ENCODE measurements around the gene PLXNA4. TPM values are rescaled to one million over a fixed set of nuclear protein-coding genes. Genes with fewer than 3 reads are reported as not detected.

The PLXNA4 gene
- total RNA-seq, 2 donors from 2014 or later: 0.41 to 2.8 TPM

- H3K4me3 ChIP-seq: no peak overlapping the region
- TF ChIP-seq CTCF (IDR thresholded peaks at IDR 0.05): no peak
- no peak for TF ChIP-seq POLR2A (IDR thresholded peaks at IDR 0.05)
- no peak for TF ChIP-seq POLR2AphosphoS5 (IDR thresholded peaks at IDR 0.05)
- no peak for DNase-seq (ENCODE audit: low spot score)
- 94% methylated on average over 4 of the region's 4 CpGs for WGBS
- H3K27me3 ChIP-seq (replicated peaks; ENCODE audit: insufficient read depth): no peaks in the 10 kb centered on the region
- no peaks in the 10 kb centered on the region for H3K4me1 ChIP-seq (replicated peaks)
- H3K27ac ChIP-seq: no peak overlapping the region
- intact Hi-C loops (cut with DNase I): no loop called here
- H3K9me3 ChIP-seq: no peaks in the 10 kb centered on the region
- H3K36me3 ChIP-seq: no peaks in the 10 kb centered on the region
These were observed 44.0 kb downstream of the PLXNA4 start for GRCh38 chr7:132532281-132532680.

GRCh38 chr7:132531562-132531961, 44.7 kb downstream of the PLXNA4 start:
- Histone ChIP-seq H3K9me3 (no peaks in the 10 kb centered on the region), H3K36me3 (no peaks in the 10 kb centered on the region), H3K27me3 (replicated peaks; ENCODE audit: insufficient read depth) (no peaks in the 10 kb centered on the region), H3K4me1 (replicated peaks) (no peaks in the 10 kb centered on the region), H3K4me3 (no peak overlapping the region), H3K27ac (no peak overlapping the region)
- intact Hi-C loops (cut with DNase I): no loop called here
- DNase-seq (ENCODE audit: low spot score): no peak
- TF ChIP-seq CTCF (IDR thresholded peaks at IDR 0.05) (no peak), POLR2A (IDR thresholded peaks at IDR 0.05) (no peak), POLR2AphosphoS5 (IDR thresholded peaks at IDR 0.05) (no peak)
- WGBS: 84% methylated on average over 5 of the region's 5 CpGs

- no peaks in the 10 kb centered on the region for H3K4me1 ChIP-seq (replicated peaks)
- no peak overlapping the region for H3K27ac ChIP-seq
- H3K9me3 ChIP-seq: no peaks in the 10 kb centered on the region
- no peaks in the 10 kb centered on the region for H3K36me3 ChIP-seq
- intact Hi-C loops (cut with DNase I): no loop called here
- no peak overlapping the region for H3K4me3 ChIP-seq
- TF ChIP-seq CTCF (IDR thresholded peaks at IDR 0.05) (no peak), POLR2AphosphoS5 (IDR thresholded peaks at IDR 0.05) (no peak), POLR2A (IDR thresholded peaks at IDR 0.05) (no peak)
- DNase-seq (ENCODE audit: low spot score): no peak
- no peaks in the 10 kb centered on the region for H3K27me3 ChIP-seq (replicated peaks; ENCODE audit: insufficient read depth)
- 92% methylated on average over 3 of the region's 3 CpGs for WGBS
These were observed 47.6 kb downstream of the PLXNA4 start for GRCh38 chr7:132528695-132529094.

GRCh38 chr7:132527467-132528410, 48.5 kb downstream of the PLXNA4 start:
- 88% methylated on average over 17 of the region's 17 CpGs for WGBS
- H3K36me3 ChIP-seq: no peaks in the 10 kb centered on the region
- intact Hi-C loops (cut with DNase I): no loop called here

More at GRCh38 chr7:132527467-132528410, 48.5 kb downstream of the PLXNA4 start:
- DNase-seq (ENCODE audit: low spot score): no peak
- Histone ChIP-seq H3K27ac (no peak overlapping the region), H3K4me3 (no peak overlapping the region), H3K27me3 (replicated peaks; ENCODE audit: insufficient read depth) (no peaks in the 10 kb centered on the region), H3K9me3 (no peaks in the 10 kb centered on the region), H3K4me1 (replicated peaks) (no peaks in the 10 kb centered on the region)
- TF ChIP-seq CTCF (IDR thresholded peaks at IDR 0.05) (no peak), POLR2A (IDR thresholded peaks at IDR 0.05) (no peak), POLR2AphosphoS5 (IDR thresholded peaks at IDR 0.05) (no peak)

All from prostate gland (tissue), 2 donors.